Endometrial microvascular endothelial cells (primary cell): ENCODE results near the gene PTK6. TPM values are rescaled to one million over a fixed set of nuclear protein-coding genes. Genes with fewer than 3 reads are reported as not detected.
"Not testable (repeated sequence)": the region's sequence is repeated elsewhere in the genome, so short reads cannot be mapped to it uniquely, and the experiment has no call there.

Source experiments
- in situ Hi-C: cut with HindIII; loops from 2 replicates; pipeline ENCODE4 v1.10.0; 2017; ENCODE audit warnings: low sequenced_read_pairs, low pct_unique_long_range_greater_than_20kb; ENCODE audit errors: inconsistent ontology term
- total RNA-seq: library from RNA; depleted of rRNA; stranded (reverse); fragments of >200 nt; gene quantifications from one replicate; pipeline ENCODE4 v1.2.3, GENCODE V29; 2015; ENCODE audit errors: inconsistent ontology term

The PTK6 gene
- total RNA-seq, 1 donor from 2014 or later = not detected

- in situ Hi-C loops = no loop called here
Observed at GRCh38 chr20:63560333-63560805, 23.2 kb upstream of the PTK6 start.

DNA sequence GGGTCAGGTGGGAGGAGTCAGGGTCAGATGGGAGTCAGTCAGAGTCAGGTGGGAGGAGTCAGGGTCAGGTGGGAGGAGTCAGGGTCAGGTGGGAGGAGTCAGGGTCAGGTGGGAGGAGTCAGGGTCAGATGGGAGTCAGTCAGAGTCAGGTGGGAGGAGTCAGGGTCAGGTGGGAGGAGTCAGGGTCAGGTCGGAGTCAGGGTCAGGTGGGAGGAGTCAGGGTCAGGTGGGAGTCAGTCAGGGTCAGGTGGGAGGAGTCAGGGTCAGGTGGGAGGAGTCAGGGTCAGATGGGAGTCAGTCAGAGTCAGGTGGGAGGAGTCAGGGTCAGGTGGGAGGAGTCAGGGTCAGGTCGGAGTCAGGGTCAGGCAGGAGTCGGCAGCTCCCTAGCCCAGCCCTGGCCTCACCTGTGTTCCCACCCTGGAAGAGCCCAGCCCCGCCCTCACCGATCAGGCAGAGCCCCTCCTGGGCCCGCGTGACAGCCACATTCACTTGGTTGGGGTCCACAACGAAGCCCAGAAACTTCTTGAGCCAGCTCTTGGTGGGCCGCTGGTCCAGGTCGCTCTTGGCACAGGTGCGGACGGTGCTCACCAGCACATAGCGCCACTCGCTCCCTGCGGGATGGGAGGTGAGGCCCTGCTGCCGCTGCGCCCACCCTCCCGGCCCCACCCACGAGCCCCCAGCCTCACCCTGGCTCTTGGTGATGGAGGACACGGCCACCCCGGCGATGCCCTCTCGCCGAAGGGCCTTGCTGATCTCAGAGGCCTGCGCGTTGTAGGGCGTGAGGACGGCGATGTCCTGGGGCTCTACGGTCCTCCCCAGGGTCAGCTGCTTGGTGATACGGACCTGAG, 22.5 kb upstream of the PTK6 start:
- in situ Hi-C loops = not testable (repeated sequence)

DNA sequence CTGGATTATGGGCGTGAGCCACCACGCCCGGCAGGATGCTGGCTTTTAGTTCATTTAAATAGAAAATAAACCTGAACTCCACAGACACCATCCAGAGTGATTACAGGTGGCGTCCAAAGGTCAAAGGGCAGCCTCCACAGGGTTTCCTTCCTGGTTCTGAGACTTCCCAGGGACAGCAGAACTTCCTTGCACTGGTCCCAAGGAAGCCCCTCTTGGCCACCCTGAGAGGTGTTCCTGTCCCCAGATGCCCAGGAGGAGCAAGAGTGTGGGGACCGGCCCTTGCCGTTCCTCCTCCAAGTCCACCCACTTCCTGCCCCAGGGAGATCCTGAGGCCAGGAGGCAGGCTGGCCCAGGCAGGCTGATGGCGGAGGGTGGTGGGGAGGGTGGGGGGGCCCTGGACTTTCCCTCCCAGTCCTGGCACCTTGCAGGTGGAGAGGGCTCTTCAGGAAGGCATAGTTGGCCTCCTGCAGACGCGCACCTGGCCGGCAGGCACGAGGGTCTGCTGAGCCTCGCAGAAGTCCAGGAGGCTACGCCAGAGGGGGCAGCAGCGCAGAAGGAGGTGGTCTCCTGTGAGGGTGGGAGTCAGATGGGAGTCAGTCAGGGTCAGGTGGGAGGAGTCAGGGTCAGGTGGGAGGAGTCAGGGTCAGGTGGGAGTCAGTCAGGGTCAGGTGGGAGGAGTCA, 21.8 kb upstream of the PTK6 start:
- in situ Hi-C loops = no loop called here

DNA sequence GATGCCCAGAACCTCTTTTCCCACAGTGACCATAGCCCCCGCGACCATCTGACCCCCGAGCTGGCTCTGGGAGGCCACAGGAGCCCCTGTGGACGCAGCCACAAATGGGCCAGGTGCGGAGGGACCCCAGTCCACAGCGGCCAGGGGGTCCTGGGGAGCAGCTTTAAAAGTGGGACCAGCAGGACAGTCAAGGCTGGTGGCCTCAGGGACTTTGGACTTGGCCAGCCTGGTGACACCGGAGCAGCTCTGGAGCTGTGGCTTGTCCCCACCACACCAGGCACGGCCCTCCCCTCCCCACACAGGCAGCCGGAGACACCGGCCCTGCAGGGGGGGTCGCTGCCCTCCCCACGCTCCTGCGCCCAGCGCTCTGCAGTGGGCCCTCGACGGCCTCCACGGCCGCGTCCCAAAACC, 20.3 kb upstream of the PTK6 start:
- in situ Hi-C loops = no loop called here

DNA sequence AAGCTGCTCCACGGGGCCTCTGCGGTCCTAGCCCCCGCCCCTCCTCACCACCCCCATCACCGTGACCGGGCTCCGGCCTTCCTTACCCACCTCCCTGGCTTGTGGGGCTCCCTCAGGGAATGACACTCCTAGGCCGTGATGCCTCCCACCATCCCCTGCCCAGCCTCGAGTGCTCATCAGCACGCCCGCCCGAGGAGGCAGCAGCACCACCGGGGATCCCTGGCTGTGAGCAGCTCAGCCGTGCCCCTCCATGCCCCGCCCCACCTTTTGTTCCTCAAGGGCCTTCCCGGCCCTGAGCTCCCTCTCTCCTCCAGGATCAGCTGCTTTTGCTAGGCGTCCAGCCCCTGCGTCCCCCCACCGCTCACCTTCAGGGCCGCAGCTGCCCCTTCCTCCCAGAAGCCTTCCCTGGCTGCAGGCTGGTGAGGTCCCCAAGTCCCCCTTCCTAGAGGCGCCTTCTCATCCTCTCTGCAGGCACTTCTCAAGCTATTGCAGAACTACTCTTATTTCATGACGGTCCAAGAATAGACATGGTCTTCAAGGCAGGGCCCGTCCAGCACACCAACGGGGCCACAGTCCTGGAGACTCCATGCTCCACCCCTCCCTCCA, 19.8 kb upstream of the PTK6 start:
- in situ Hi-C loops = no loop called here

DNA sequence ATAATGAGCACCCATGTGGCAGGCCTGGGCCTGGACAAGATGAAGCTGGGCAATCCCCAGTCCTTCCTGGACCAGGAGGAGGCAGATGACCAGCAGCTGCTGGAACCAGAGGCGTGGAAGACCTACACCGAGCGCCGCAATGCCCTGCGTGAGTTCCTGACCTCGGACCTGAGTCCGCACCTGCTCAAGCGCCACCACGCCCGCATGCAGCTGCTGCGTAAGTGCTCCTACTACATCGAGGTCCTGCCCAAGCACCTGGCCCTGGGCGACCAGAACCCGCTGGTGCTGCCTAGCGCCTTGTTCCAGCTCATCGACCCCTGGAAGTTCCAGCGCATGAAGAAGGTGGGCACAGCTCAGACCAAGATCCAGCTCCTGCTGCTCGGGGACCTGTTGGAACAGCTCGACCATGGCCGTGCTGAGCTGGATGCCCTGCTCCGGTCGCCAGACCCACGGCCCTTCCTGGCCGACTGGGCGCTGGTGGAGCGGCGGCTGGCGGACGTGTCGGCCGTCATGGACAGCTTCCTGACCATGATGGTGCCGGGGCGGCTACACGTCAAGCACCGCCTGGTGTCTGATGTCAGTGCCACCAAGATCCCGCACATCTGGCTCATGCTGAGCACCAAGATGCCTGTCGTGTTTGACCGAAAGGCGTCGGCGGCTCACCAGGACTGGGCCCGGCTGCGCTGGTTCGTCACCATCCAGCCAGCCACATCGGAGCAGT, 18.6 kb upstream of the PTK6 start:
- in situ Hi-C loops = no loop called here

DNA sequence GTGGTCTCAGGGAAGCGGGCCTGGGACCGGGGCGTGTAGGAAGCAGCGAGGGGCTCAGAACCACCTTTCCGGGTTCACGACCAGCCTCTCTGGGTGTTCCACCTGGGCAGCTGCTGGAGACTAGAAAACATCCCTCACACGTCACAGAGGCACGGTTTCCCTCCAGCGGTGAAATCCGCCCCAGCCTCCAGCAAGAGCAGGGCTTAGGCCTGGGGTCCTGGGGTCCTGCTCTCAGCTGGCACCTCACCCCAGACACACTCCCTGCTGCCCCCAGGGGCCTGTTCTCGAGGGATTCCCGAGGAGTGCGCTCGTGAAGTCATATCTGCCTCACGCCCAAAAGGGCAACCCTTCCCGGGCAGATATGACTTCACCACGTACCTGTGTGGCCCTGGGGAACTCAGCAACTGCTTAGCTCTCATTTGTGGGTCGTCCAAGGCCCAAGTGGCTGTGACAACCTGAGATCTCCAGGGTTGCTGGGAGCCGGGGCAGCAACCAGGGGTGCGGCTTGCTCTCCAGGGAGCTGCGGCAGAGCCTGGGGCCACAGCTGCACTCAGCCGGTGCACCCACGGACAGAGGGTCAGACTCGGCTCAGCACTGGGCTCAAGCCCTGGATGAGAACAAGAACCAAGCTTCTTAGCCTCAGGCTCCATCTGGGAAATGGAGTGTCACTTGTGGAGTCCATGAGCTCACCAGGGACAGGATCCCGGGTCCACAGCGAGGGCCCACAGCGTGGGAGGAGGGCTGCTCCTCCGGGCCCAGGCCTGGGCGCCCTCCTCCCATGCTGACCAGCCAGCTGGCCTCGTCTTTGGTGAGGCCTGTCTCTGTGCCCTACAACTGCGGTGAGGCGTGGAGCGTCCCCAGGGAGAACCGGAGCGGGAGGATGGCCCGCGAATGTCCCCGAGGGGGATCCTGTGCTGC, 17.4 kb upstream of the PTK6 start:
- in situ Hi-C loops = no loop called here

DNA sequence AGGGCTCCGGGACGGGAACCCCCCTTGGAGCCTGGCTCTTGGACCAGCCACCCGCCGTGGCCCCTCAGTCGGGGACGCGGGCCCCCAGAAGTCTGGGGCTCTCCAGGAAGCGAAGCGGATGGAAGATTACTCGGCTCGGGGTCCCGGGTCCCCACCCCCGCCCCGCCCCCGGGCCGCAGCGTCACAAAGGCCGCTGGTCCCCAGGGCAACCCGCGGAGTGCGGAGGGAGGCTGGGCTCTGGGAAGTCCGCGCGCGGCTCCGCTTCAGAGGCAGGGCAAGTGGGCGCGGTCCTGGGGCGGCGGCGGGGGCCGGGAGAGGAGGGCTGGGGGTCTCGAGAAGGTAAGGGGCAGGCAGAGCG, 16.7 kb upstream of the PTK6 start, which contains the start of gene FNDC11:
TSS of gene FNDC11 (plus strand) at position 227 of the 358 bp plus-strand sequence. CDS start 1,505 bp downstream, outside the sequence.
- in situ Hi-C loops = no loop called here

- in situ Hi-C loops = no loop called here
Observed at GRCh38 chr20:63553251-63553932, 16.2 kb upstream of the PTK6 start.

DNA sequence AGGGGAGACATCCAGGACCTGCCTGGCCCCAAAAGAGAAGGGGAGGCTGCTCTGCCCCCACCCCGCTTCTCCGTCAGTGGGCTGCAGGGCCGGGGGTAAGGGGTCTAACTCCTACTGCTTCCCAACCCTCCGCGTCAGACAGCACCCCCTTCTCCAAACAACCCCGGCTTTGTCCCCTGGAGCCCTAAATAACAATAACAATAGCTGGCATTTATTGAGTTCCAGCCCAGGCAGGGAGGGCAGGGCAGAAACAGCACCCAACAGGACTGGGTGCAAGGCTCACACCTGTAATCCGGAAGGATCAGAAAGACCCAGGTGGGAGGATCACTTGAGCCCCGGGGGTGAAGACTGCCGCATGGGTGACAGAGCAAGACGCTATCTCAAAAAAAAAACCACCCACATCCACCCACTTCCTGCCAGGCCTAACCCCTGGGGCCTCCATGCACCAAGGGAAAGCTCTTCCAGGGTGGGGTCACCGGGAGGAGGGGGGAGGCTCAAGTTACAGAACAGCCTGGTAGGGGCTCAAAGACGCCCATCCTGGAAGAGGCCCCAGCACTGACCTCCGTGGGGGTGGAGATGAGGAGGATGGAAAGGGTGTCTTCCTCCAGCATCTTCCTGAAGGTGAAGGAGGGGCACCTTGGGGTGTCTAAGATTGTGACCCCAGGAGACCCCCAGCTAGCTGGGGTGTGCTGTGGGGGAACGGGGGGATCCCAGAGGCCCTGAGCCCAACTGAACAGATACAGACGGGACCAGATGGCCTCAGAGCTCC, 15.5 kb upstream of the PTK6 start:
- in situ Hi-C loops = no loop called here

- in situ Hi-C loops = no loop called here
Observed at GRCh38 chr20:63551068-63551467, 13.9 kb upstream of the PTK6 start.

GRCh38 chr20:63549679-63550282, 12.6 kb upstream of the PTK6 start:
- in situ Hi-C loops = no loop called here

DNA sequence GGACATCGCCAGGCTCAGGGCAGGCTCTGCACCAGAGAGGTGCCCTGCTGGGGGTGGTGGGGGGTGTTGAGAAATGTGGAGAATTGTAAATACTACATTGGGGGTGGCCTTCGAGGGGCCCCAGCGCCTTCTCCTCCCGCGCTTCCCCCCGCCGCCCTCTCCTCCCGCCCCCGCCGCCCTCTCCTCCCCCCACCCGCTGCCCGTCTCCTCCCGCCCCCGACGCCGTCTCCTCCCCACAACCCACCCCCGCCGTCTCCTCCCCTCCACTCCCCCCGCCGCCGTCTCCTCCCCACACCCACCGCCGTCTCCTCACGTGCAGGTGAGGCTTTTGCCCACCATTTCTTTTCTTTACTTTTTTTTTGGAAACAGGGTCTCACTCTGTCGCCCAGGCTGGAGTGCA, 11.8 kb upstream of the PTK6 start:
- in situ Hi-C loops = no loop called here

DNA sequence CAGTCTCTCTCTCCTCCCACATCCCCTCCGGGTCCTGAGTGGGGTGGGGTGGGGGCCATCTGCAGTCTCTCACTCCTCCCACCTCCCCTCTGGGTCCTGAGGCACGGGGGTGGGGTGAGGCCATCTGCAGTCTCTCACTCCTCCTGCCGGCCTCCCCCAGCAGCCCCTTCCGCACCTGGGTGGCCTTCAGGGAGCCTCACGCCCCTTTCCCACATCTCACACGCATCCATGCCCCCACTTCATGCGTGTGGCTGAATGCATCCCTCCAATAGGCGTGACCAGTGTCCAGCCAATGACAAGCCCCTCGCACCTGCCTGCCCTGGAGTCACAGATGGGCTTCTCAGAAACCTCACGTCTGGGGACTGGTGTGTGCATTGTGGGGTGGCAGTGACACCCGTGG, 11.4 kb upstream of the PTK6 start:
- in situ Hi-C loops = no loop called here

DNA sequence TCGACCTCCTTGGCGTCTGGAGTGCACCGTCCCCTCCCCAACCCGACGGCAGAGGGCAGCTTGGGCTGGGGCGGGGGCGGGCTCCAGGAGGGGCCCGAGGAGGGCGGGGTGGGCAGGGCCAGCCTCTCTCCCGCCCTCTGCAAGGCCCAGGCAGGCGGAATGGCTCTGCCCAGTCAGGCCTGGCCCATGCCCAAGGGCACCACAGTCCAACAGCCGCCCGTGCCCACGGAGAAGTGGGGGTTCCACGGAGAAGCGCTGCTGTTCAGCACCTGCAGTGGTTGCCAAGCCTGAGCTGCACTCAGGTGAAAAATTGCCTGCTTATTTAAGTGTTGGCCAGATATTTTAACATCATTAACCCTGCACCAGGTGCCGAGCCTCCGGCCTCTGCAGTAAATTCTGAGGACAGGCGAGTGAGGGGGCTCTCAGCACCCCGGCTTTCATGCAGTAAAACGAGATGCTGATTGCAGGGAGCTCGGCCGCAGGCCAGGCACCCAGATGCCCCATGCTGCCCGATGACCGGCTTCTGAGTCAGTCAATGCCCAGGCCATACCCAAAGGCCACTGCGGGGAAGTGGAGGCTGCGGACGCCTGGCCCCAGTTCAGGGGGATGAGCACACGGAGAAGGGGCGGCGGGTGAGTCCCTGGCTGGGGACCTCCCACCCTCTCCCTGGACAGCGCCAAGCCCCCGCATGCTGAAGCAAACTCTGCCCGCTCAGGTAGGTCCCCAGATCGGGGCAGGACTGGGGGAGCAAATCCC, 10.7 kb upstream of the PTK6 start, which contains the start of gene SRMS:
TSS of gene SRMS (minus strand) at position 25 of the 756 bp plus-strand sequence. CDS start 286 bp downstream, outside the sequence.
- in situ Hi-C loops = no loop called here
